PC-9 (cell line): ENCODE measurements around the gene SLFN11. TPM values are rescaled to one million over a fixed set of nuclear protein-coding genes. Genes with fewer than 3 reads are reported as not detected.

ENCODE experiments used
- total RNA-seq: library from RNA; stranded (reverse); gene quantifications from 2 replicates; pipeline ENCODE4 v1.2.3, GENCODE V29; 2021

Gene SLFN11
- total RNA-seq, 1 experiment from 2014 or later, result 0.46 TPM

Other genes with a start within 250 kb of the SLFN11 start
- 16.4 and 20.8 TPM in 2 replicates for gene NLE1, start 231.3 kb downstream of the SLFN11 start, total RNA-seq
- not detected in 2 replicates for gene UNC45B, start 225.8 kb downstream of the SLFN11 start, total RNA-seq
- gene SLC35G3, start 179.2 kb downstream of the SLFN11 start, total RNA-seq, result not detected in 2 replicates
- 16.1 and 17.3 TPM in 2 replicates for gene SLFN5, start 130.5 kb downstream of the SLFN11 start, total RNA-seq
- 9.7 and 14.3 TPM in 2 replicates for gene SLFN12, start 58.9 kb upstream of the SLFN11 start, total RNA-seq
- 22.1 and 38.5 TPM in 2 replicates for gene SLFN13, start 75.1 kb upstream of the SLFN11 start, total RNA-seq
- not detected in 2 replicates for gene SLFN12L, start 164.1 kb upstream of the SLFN11 start, total RNA-seq
- not detected in 2 replicates for gene SLFN14, start 187.2 kb upstream of the SLFN11 start, total RNA-seq
- 4.7 and 5.8 TPM in 2 replicates for gene PEX12, start 204.9 kb upstream of the SLFN11 start, total RNA-seq
- gene AP2B1, start 213.7 kb upstream of the SLFN11 start, total RNA-seq, result 153 and 186 TPM in 2 replicates